ENCODE results near the gene CDK2AP2. TPM values are rescaled to one million over a fixed set of nuclear protein-coding genes. Genes with fewer than 3 reads are reported as not detected.
A peak's percentile ranks its signal among the peaks of the same experiment; 100 is the strongest.

CDK2AP2 gene
- total and polyA plus RNA-seq, 2 of the 8 experiments (the other 6 are each of a cell fraction or from before 2014, with no cell fraction given), result 49.6 to 65.1 TPM

DNA sequence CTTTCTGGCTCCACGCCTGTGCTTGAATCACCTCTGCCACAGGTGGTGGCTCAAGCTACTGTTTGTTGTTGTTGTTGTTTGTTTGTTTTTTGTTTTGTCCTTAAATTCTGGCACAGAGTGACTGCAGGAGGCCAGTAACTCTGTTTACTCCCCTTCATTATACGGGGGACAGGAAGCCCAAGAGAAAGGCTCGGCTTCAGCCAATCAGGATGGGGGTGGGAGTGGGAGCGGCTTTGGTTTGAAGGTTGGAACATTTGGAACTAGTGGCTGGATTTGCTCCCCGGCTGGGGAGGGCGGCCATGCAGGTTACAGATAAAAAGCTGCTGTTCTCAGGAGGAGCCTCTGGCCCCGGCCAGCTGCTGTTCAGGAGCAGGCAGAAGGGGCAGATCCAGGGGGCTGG, 35.0 kb upstream of the CDK2AP2 start:
- Histone ChIP-seq H3K79me2 (ENCODE audit: control insufficient read depth in 1 of 2, insufficient read depth in 2 of 2, low read length in 2 of 2) (no peaks in the 10 kb centered on the region), H3K4me2 (ENCODE audit: insufficient read depth in 1 of 2, low read depth in 2 of 2, low read length in 2 of 2) (no peak overlapping the region; a peak in 1 of 4 replicates), H3K23me2 (ENCODE audit: low read depth, low read length) (no peaks in the 10 kb centered on the region), H3K4me1 (replicated peaks in 1 of 4; ENCODE audit: control insufficient read depth in 3 of 4, insufficient read depth in 4 of 4, low read length in 3 of 4) (peaks cover 0 to 5% (median 0%) of the 10 kb centered on the region in 4 experiments; a peak in 2 of 7 replicates), H2BK20ac (ENCODE audit: low read length) (no peak overlapping the region), H3K9me3 (ENCODE audit: insufficient read depth in 2 of 2, low read depth in 1 of 2, low read length in 1 of 2) (peaks cover 0 to 6% of the 10 kb centered on the region in 2 experiments; a peak in 1 of 4 replicates), H3K9ac (replicated peaks in 1 of 4; ENCODE audit: extremely low read depth in 1 of 4, low read depth in 3 of 4, low read length in 3 of 4) (no peak overlapping the region), H3K18ac (ENCODE audit: extremely low read depth, low read length) (no peak overlapping the region), H2BK120ac (replicated peaks; ENCODE audit: low read depth, low read length) (no peak overlapping the region), H3K23ac (ENCODE audit: insufficient read length) (no peak overlapping the region), H2BK12ac (ENCODE audit: low read depth, low read length) (no peak overlapping the region), H4K91ac (replicated peaks; ENCODE audit: insufficient read length, low read length) (no peak overlapping the region), H3K4ac (replicated peaks; ENCODE audit: insufficient read length, low read depth, low read length) (no peak overlapping the region), H2AK5ac (ENCODE audit: low read depth, low read length) (no peak overlapping the region), H2AFZ (ENCODE audit: low read length) (no peak overlapping the region), H3K36me3 (ENCODE audit: control insufficient read depth in 2 of 4, insufficient read depth in 4 of 4, low read length in 3 of 4) (no peaks in the 10 kb centered on the region), H3K27me3 (replicated peaks in 1 of 4; ENCODE audit: control insufficient read depth in 3 of 4, extremely low read depth in 1 of 4, insufficient read depth in 3 of 4, low read length in 3 of 4) (no peaks in the 10 kb centered on the region; a peak in 1 of 7 replicates), H4K20me1 (replicated peaks in 1 of 2; ENCODE audit: control insufficient read depth in 1 of 2, insufficient read depth in 2 of 2, low read length in 2 of 2) (no peaks in the 10 kb centered on the region), H4K8ac (ENCODE audit: extremely low read depth, insufficient read depth, low read length) (no peak overlapping the region), H3K79me1 (ENCODE audit: low read depth, low read length) (no peaks in the 10 kb centered on the region), H2BK15ac (ENCODE audit: low read length) (peak overlapping the region; percentile 46; the same call in 1 of the 2 replicates), H3K56ac (replicated peaks; ENCODE audit: insufficient read length, low read depth, low read length) (no peak overlapping the region), H3K4me3 (ENCODE audit: extremely low read depth in 1 of 4, insufficient read depth in 2 of 4, low read depth in 3 of 4, low read length in 4 of 4) (no peak overlapping the region), H4K5ac (ENCODE audit: insufficient read length, low read depth, low read length) (no peak overlapping the region), H3K14ac (ENCODE audit: insufficient read length) (no peak overlapping the region), H2BK5ac (ENCODE audit: low read depth, low read length) (no peak overlapping the region), H3K27ac (ENCODE audit: low read depth, low read length) (no peak overlapping the region)
- 65% methylated on average over 6 of the region's 7 CpGs; no CpG with 5 or more reads in 1 of the 2 experiments for whole genome bisulfite sequencing, 2 experiments (ENCODE audit: extremely low coverage in 1 of 2, insufficient coverage in 1 of 2, insufficient read length in 1 of 2, insufficient replicate concordance in 2 of 2, low coverage in 1 of 2, low lambda C conversion rate in 2 of 2, missing lambda C conversion rate in 1 of 2)
- TF ChIP-seq RBBP5 (IDR thresholded peaks at IDR 0.05; ENCODE audit: borderline replicate concordance, low read depth, low read length) (no peak), PHF8 (conservative IDR thresholded peaks at IDR 0.05; ENCODE audit: low read depth, low read length) (no peak), CREB1 (IDR thresholded peaks at IDR 0.05) (no peak)
- TF ChIP-seq, protein P1, sequence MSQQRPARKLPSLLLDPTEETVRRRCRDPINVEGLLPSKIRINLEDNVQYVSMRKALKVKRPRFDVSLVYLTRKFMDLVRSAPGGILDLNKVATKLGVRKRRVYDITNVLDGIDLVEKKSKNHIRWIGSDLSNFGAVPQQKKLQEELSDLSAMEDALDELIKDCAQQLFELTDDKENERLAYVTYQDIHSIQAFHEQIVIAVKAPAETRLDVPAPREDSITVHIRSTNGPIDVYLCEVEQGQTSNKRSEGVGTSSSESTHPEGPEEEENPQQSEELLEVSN (IDR thresholded peaks at IDR 0.05), result no peak
- POLR2A ChIA-PET (ENCODE audit: partially characterized antibody), result interaction anchor here (0.6 to 1.4 kb wide), 5 partner anchors 18 to 141 kb away, joined by 3 read pairs; no protein-coding TSS in a partner anchor
- DNase-seq (ENCODE audit: low read depth in 1 of 2, low spot score in 2 of 2) (no peak), FAIRE-seq (no peak)
- CTCF ChIA-PET (ENCODE audit: partially characterized antibody), result interaction anchor here (2.3 to 3.3 kb wide), 3 partner anchors 10 to 71 kb away, joined by 6 to 11 read pairs (median 10); no protein-coding TSS in a partner anchor
